ENCODE measurements around the gene NFATC2IP.
"Not testable (repeated sequence)": the region's sequence is repeated elsewhere in the genome, so short reads cannot be mapped to it uniquely, and the experiment has no call there.

NFATC2IP gene

GRCh38 chr16:28974437-28975157 lies 23.9 kb downstream of the NFATC2IP start, which contains the start of gene SPNS1:
Gene SPNS1, plus strand, starts transcription at chr16:28974778. Its CDS starts 374 bp downstream, at chr16:28975152.
- DNase-seq, result peak; percentile 92

- no peak for DNase-seq
Observed at GRCh38 chr16:28975158-28975599, 24.4 kb downstream of the NFATC2IP start.

GRCh38 chr16:28977703-28978662 lies 27.2 kb downstream of the NFATC2IP start:
- DNase-seq, result peak; percentile 8

- not testable (repeated sequence) for DNase-seq
Observed at GRCh38 chr16:28980330-28980729, 29.6 kb downstream of the NFATC2IP start.

- no peak for DNase-seq
Observed at GRCh38 chr16:28980929-28981328, 30.2 kb downstream of the NFATC2IP start.

GRCh38 chr16:28981517-28981916 lies 30.8 kb downstream of the NFATC2IP start:
- DNase-seq, result no peak

- no peak for DNase-seq
Observed at GRCh38 chr16:28982418-28982817, 31.7 kb downstream of the NFATC2IP start.

- DNase-seq, result no peak
Observed at GRCh38 chr16:28982949-28983348, 32.2 kb downstream of the NFATC2IP start.

GRCh38 chr16:28983644-28984043 lies 32.9 kb downstream of the NFATC2IP start:
- DNase-seq, result no peak

- DNase-seq, result no peak
Observed at GRCh38 chr16:28984091-28984490, 33.4 kb downstream of the NFATC2IP start.

- DNase-seq, result no peak
Observed at GRCh38 chr16:28984619-28985135, 33.9 kb downstream of the NFATC2IP start, which contains the start of gene LAT. Gene LAT, plus strand, starts transcription at chr16:28985052. Its CDS starts 366 bp downstream, at chr16:28985418.

GRCh38 chr16:28985211-28986041 lies 34.7 kb downstream of the NFATC2IP start:
- DNase-seq, result no peak

GRCh38 chr16:28986046-28986445 lies 35.3 kb downstream of the NFATC2IP start:
- DNase-seq, result no peak

GRCh38 chr16:28986492-28986891 lies 35.8 kb downstream of the NFATC2IP start:
- DNase-seq, result no peak

GRCh38 chr16:28987170-28987853 lies 36.6 kb downstream of the NFATC2IP start:
- no peak for DNase-seq

GRCh38 chr16:28989363-28989762 lies 38.6 kb downstream of the NFATC2IP start:
- no peak for DNase-seq

GRCh38 chr16:28990375-28991040 lies 39.8 kb downstream of the NFATC2IP start:
- no peak for DNase-seq

GRCh38 chr16:28991687-28992086 lies 41.0 kb downstream of the NFATC2IP start:
- no peak for DNase-seq

GRCh38 chr16:28992496-28992895 lies 41.8 kb downstream of the NFATC2IP start:
- no peak for DNase-seq

GRCh38 chr16:28998837-28999236 lies 48.1 kb downstream of the NFATC2IP start:
- DNase-seq, result no peak

GRCh38 chr16:28999577-28999976 lies 48.8 kb downstream of the NFATC2IP start:
- DNase-seq, result no peak

Measured in DMS79 treated with DMSO at 0.1 percent for 48 hours (cell line).